GM21447 (cell line): ENCODE data around the gene OR51B4.
A peak's percentile ranks its signal among the peaks of the same experiment; 100 is the strongest.
"Not testable (repeated sequence)": the region's sequence is repeated elsewhere in the genome, so short reads cannot be mapped to it uniquely, and the experiment has no call there.

Experiments
- ATAC-seq: cut with Tn5 transposase; IDR thresholded peaks from one replicate; pipeline ENCODE4 v1.9.1; 2021; ENCODE audit not compliant: unreplicated experiment

Gene OR51B4, protein sequence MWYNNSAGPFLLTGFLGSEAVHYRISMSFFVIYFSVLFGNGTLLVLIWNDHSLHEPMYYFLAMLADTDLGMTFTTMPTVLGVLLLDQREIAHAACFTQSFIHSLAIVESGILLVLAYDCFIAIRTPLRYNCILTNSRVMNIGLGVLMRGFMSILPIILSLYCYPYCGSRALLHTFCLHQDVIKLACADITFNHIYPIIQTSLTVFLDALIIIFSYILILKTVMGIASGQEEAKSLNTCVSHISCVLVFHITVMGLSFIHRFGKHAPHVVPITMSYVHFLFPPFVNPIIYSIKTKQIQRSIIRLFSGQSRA

DNA sequence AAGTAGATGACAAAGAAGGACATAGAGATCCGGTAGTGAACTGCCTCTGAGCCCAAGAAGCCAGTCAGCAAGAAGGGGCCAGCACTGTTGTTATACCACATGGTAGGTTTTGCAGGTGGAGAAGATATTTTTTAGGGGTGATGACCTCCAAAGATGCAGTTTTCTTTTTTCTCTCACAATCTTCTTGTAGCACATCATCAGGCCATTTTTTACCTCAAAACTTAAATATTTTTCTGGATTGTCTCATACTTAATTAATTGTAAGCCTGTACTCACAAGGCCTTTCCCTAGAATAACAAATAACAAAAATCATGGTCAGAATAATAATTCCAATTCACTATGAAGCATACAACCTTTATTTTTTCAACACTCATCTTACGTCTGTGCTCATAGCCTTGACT is at the start of gene OR51B4:
OR51B4 (minus strand) TSS at position 101 of the 400 bp plus-strand sequence; CDS start at position 101, 0 bp downstream.
- no peak for ATAC-seq

DNA sequence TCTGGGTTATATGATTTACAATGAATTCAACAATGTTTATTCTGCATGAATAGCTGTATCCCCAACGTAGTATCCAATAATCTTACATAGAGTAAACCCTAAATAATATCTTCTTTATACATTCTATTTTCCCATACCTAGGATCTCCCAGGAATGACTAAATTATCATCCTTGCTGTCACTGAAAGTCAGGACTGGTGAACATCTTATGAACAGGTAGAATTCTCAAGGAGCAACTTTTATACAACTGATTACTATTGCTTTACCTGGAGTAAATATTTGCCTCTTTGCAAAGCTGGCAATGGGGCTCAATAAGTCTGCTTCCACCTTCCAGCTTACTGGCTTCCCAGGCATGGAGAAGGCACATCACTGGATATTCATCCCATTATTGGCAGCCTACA is 49.5 kb upstream of the OR51B4 start, which contains the start of gene OR51B6:
OR51B6 (plus strand) TSS at position 301 of the 400 bp plus-strand sequence; CDS start at position 301, 0 bp downstream.
- ATAC-seq, result no peak

DNA sequence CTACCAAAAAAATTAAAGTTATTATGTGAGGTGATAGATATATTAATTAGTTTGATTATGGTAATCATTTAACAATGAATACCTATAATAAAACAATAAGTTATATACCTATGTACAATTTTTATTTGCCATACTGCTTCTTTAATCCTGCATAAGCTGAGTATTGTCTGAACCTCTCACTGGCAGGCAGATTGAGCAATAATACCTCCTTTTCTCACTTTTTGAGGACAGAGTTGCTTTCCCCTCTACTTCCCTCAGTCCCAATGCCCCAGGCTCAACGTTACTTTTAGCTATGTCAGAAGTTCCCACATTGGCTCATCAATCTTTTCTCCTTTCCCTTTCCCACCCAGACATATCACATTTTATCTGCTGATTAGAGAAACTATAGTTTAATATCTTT is 47.8 kb upstream of the OR51B4 start:
- ATAC-seq, result no peak

DNA sequence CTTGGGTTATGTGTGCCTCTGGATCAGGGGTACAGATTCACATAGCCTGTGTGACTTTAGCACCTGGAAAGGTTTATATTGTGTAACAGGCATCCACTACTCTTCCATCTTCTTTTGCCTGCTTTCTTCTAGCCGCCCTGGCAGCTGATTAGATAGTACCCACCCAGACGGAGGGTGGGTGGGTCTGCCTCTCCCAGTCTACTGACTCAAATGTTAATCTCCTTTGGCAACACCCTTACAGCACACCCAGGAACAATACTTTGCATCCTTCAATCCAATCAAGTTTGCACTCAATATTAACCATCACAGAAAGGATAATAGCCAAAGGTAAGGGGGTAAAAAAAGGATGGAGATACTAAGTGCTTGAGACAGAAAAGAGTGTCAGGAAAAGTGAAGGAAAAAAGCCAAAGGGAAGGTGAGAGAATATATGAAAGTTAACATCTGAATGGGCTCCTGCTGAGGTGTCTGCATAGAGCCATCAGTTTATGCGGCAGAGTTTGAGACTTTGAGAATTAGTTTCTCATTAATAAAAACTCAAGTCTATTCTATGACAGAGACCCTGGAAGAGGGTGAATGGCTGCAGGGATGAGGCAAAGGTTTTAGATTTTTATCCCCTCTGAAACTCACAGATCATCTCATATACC is 46.9 kb upstream of the OR51B4 start:
- no peak for ATAC-seq

DNA sequence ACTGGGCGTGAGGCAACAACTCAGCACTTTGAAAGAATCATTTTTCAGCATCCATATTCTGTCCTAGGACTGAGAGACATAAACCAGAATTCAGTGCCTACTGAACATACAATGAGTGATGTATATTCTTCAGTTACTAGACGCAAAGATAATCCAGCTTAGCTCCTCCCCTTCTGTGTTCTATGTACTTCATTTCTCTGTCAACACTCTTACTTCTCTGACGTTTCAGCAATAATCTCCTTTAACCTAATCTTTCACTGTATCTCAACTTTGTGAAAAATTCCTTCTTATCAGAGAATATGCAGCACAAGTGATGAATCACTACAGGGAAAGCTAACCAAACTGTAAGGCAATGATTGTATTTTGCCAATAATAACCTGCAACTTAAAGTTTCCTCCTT is 44.1 kb upstream of the OR51B4 start:
- no peak for ATAC-seq

DNA sequence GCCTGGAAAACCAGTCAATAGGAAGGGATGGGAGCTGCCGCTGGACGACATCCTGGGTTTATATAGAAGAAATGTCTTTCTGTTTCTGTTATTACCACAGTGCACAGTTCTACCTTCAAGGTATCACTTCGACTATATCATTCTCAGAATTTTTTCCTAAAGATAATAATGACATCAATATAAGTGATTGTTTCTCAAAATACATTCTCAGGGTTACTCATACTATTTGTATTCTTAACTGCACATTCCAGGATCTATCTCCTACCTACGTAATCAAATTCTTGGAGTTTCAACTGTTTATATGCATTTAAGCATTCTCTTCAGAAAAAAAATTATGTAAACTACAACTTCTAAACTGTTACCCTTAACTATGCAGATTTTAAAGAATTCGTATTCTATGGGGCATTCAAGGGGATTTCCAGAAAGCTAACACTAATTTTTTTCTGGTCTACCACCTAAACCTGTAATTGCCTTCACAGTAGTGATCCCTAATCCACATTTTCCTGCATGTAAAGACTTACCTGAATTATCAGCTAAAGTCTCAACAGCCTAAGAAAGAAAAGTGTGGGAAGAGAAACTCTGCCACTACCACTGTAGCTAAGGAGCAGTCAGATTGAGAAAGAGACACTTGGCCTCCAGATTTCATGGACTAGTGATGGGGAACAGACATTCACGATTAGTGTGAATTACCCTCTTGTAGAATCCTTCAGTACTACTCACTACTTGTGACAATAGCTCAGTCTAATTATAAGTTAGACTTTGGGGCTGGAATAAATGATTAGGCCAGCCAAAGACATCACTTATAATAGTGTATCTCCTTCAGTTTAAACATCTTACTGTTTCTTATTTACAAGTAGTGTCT is 42.0 kb upstream of the OR51B4 start, which contains the start of gene OR51B5:
OR51B5 (minus strand) TSS at position 51 of the 862 bp plus-strand sequence; CDS start at position 51, 0 bp downstream.
- no peak for ATAC-seq

DNA sequence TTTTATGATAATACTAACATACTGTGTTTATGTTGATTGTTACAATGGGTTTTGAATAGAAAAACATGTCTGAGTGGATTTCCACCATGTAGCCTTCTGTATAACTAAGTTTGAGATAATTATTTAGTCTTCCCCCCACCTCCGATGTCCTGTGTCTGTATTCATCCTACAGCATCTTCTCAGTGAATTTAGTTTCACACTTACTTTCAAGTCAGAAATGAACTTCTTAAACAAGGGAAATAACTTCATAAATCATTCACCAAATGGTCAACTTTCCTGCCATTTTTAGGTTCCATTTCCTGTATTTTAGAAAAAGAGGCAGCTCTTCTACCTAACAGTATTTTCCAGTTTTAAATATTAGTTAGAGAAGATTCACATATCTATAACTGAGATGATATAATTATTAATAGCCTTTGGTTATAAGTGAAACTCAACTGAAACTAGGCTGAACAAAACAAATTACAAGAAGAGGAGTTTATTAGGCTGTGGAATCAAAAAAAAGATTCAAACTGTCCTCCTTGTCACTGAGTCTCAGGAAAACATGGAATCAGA is 38.1 kb upstream of the OR51B4 start:
- peak; percentile 76 for ATAC-seq

DNA sequence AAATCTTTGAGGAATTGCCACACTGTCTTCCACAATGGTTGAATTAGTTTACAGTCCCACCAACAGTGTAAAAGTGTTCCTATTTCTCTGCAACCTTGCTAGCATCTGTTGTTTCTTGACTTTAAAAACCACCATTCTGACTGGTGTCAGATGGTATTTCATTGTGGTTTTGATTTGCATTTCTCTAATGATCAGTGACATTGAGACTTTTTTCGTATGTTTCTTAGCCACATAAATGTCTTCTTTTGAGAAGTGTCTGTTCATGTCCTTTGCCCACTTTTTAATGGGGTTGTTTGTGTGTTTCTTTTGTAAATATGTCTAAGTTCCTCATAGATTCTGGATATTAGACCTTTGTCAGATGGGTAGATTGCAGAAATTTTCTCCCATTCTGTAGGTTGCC is 35.5 kb upstream of the OR51B4 start:
- ATAC-seq, result not testable (repeated sequence)

DNA sequence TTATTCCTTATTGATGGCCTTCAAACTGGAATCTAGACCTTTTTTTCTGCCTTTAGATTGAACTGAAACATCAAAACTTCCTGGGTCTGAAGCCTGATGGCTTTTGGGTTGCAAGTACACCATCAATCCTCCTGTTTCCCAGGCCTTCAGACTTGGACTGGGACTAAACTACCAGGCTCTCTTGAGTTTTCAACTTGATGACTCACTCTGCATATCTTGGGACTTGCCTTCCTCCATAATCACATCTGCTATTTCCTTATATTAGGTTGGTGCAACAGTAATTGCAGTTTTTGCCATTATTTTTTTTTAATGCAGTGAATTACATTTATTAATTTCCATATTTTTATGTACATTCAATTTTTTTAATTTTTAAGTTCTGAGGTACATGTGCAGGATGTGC is 34.6 kb upstream of the OR51B4 start:
- ATAC-seq, result no peak

DNA sequence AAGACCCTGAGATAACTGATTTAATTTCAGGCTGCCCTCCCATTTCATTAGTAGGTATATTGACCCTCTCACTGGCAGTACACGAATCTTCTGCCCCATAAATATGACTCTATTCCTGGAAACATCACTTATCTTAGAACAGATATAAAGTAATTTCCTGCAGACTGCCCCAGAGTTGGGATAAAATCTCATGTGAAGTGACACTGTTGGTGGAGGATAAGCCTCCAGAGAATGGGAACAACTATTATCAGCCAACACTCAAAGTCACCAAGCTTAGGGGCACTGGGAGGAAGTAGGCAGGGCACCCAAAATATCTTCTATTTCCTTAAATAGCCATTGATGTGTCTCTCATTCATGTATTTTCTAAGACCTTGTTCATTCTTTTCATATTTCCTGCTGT is 33.4 kb upstream of the OR51B4 start:
- no peak for ATAC-seq

DNA sequence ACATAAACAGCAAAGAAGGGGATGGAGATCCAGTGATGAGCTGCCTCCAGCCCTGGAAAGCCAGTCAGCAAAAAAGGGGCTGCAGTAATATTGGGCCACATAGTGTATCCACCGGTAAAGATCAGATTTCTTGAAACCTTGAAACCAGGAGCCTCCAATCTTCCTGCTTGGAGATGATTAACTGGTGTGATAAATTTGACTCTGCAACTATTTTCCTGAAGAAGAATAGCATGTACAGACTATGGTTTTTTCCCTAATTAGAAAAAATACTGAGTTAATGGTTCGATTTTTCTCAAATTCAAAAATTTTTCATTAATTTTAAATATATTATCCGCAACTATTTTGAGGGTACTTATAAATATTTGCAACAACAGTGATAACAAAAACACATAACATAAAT is 22.5 kb upstream of the OR51B4 start, which contains the start of gene OR51B2:
OR51B2 (minus strand) TSS at position 101 of the 400 bp plus-strand sequence; CDS start at position 101, 0 bp downstream.
- ATAC-seq, result no peak

DNA sequence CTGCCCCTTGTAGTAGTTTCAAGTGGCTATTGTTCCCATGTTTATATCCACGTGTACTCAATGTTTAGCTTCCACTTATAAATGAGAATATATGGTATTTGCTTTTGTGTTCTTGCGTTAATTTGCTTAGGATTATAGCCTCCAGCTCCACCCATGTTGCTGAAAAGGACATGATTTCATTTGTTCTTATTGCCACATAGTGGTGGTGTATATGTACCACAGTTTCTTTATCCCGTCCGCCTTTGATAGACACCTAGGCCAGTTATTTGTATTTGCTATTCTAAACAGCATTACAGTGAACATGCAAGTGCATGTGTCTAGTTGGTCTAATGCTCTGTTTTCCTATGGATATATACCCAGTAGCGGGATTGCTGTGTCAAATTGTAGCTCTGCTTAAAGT is 15.5 kb upstream of the OR51B4 start:
- no peak for ATAC-seq

DNA sequence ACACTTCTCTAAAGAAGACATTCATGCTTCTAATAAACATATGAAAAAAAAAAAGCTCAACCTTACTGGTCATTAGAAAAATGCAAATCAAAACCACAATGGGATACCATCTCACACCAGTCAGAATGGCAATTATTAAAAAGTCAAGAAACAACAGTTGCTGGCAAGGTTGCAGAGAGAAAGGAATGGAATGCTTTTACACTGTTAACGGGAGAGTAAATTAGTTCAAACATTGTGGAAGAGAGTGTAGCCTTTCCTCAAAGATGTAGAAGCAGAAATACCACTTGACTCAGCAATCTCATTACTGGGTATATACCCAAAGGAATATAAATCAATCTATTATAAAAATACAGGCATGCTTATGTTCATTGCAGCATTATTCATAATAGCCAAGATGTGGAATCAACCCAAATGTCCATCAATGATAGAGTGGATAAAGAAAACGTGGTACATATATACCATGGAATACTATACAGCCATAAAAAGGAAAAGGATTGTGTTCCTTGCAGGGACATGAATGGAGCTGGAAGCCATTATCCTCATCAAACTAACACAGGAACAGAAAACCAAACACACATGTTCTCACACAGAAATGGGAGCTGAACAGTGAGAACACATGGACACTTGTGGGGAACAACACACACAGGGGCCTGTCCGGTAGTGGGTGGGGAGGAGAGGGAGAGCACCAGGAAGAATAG is 11.7 kb upstream of the OR51B4 start:
- ATAC-seq, result not testable (repeated sequence)

DNA sequence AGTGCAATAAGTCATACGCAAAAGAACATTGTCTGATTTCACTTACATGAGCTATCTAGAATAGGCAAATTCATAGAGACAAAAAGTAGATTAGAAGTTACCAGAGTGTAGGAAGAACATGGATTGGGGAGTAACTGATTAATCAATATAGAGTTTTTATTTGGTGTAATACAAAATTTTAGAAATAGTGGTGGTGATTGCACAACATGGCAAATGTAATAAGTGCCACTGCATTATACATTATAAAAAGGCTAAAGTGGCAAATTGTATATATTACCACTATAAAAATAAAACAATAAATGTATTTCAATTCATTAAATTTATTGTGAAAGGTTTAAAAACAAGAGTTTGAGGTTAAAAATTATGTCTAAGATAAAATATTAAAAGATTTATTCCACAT is 8.7 kb upstream of the OR51B4 start:
- ATAC-seq, result no peak

DNA sequence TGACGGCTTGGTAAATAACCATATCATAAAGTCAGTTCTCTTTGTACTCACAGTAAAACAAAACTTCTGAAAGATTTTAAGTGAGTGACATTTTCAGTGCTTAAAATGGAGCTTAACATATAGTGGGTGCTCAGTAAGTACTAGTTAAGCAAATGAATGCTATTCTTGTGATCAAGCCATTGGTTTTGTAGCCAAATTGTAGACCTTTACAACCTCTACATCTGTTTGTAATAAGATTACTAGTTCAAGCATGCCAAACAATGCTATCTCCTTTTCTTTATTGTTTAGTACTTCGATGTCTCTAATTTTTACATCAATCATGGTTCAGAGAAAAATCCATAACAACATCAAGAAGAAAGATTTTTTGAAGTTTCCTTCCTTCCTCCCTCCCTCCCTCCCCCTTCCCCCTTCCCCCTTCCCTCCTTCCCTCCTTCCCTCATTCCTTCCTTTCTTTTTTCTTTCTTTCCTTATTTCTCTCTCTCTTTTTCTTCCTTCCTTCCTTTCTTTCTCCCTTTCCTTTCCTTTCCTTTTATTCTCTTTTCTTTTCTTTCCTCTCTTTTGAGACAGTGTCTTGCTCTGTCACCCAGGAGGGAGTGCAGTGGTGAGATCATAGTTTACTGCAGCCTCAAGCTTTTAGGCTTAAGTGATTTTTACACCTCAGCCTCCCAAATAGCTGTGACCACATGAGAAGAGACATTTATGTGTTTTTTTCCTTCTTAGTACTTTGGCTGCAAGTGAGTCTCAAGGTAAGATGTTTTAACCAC is 5.7 kb upstream of the OR51B4 start:
- no peak for ATAC-seq

DNA sequence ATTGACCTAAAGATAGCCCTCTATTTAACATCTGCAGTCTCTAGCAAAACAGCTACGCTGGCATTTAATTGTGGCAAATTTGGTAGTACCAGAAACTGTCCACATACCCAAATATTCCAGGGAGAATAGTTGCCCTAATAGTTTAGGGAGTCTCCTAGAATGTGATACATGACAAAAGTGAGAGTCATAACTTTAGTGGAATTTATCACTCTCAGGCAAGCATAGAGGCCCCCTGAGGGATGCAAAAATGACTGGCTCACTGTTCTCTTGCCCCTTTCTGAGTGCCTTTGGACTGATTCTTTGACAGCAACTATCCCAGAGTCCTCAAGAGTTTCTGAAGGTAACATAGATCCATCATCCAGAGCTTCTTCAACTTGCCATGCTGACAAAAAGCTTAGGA is 2.3 kb upstream of the OR51B4 start:
- no peak for ATAC-seq

DNA sequence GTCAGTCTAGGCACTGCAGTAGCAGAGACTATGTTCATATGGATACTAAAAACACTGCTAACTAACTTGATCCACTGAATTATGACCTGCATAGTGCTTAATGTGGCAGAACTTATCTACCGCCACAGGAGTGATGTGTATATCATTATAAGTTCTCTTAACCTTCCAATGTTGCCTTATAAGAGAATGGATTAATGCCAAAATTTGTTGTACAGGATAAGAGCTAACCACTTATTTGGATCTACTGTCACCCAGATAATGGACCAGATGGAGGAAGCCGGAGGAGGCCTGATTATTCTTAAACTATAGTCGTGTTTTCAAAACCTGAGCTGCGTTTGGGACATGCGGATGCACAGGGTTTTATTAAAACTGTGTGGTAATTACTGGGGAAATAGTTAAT is 1.9 kb upstream of the OR51B4 start:
- ATAC-seq, result no peak

DNA sequence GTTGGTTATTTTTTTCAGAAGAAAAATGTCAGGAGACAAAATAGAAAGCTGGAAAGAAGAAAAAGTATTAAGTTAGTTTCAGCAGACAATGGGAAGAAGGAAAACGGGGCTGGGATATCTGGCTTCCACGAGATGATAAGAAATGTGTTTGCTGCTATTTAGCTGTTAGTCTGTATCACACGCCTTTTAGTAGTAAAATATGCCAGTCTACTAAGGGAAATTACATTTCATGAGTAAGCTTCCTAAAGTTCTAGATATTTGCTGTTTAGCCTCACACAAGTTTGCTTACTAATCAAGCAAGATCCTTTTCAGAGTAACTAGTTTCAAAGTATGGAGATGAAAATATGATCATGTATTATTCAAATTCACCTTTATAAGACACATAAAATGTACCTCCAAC is 1.5 kb downstream of the OR51B4 start:
- ATAC-seq, result no peak

DNA sequence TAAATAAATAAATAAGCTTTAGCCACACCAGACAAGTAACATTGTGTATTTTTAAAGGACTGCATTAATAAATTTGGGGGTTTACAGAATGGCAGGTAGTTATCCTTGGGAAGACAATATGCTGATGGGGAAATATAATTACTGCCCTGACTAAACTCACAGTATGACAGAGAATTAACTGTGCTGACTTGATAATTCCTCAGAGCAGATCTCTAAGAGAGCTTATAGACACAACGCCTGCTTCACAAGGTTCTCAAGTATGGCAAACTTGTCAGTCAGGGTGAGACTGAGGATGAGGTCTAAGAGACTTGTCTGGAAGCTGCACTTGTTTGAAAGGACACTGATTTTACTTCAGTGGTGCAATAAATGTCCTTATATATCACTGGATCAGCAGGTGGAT is 3.3 kb downstream of the OR51B4 start:
- ATAC-seq, result no peak
